Smooth muscle cell (in vitro differentiated cells): Measurements from ENCODE around the gene COA7. TPM values are rescaled to one million over a fixed set of nuclear protein-coding genes. Genes with fewer than 3 reads are reported as not detected.

ENCODE experiments used
- DNase-seq: peaks from one replicate; lab custom pipeline; 2025; ENCODE audit not compliant: unreplicated experiment; lab: John Stamatoyannopoulos, UW
- H2AFZ ChIP-seq: fragments of 200-600 bp; sonication (generic); 2 replicates; pipeline ENCODE4 v1.6.0; 2016; ENCODE audit warnings: antibody characterized with exemption, low read depth, mild to moderate bottlenecking
- H3F3A ChIP-seq: fragments of 200-600 bp; sonication (generic); 2 replicates; pipeline ENCODE4 v1.6.0; 2017; ENCODE audit warnings: antibody characterized with exemption, low read depth
- H3K27ac ChIP-seq: fragments of 200-600 bp; sonication (generic); 2 replicates; pipeline ENCODE4 v1.5.1; 2016; ENCODE audit warnings: low read depth, mild to moderate bottlenecking
- H3K27me3 ChIP-seq: fragments of 200-600 bp; sonication (generic); 2 replicates; pipeline ENCODE4 v1.6.1; 2016; ENCODE audit warnings: low read depth, mild to moderate bottlenecking
- H3K36me3 ChIP-seq: fragments of 200-600 bp; sonication (generic); 2 replicates; pipeline ENCODE4 v1.5.1; 2016; ENCODE audit warnings: low read depth
- H3K4me1 ChIP-seq: fragments of 200-600 bp; sonication (generic); 2 replicates; pipeline ENCODE4 v1.5.1; 2016; ENCODE audit warnings: low read depth
- H3K4me2 ChIP-seq: fragments of 200-600 bp; sonication (generic); 2 replicates; pipeline ENCODE4 v1.6.0; 2016; ENCODE audit warnings: mild to moderate bottlenecking
- H3K4me3 ChIP-seq: fragments of 200-600 bp; sonication (generic); 2 replicates; pipeline ENCODE4 v1.5.1; 2016; ENCODE audit warnings: mild to moderate bottlenecking
- H3K79me2 ChIP-seq: fragments of 200-600 bp; sonication (generic); 2 replicates; pipeline ENCODE4 v1.6.0; 2016; ENCODE audit warnings: low read depth, mild to moderate bottlenecking
- H3K9ac ChIP-seq: fragments of 200-600 bp; sonication (generic); 2 replicates; pipeline ENCODE4 v1.6.0; 2016; ENCODE audit warnings: low read depth
- H3K9me3 ChIP-seq: fragments of 200-600 bp; sonication (generic); replicated peaks from 2 replicates; pipeline ENCODE4 v1.5.1; 2016; ENCODE audit warnings: low read depth
- H4K20me1 ChIP-seq: fragments of 200-600 bp; sonication (generic); 2 replicates; pipeline ENCODE4 v1.6.0; 2016; ENCODE audit warnings: low read depth
- CTCF ChIP-seq: fragments of 200-600 bp; sonication (generic); IDR thresholded peaks from 2 replicates; pipeline ENCODE4 v1.5.1; 2017; ENCODE audit warnings: borderline replicate concordance, mild to moderate bottlenecking, antibody characterized with exemption; ENCODE audit not compliant: insufficient read depth, poor library complexity, severe bottlenecking
- WGBS: methylation state at CpG from one replicate; pipeline ENCODE4 v1.1.7; 2016; ENCODE audit warnings: low lambda C conversion rate; 5-methylcytosine and 5-hydroxymethylcytosine counted together
- polyA plus RNA-seq: library from polyadenylated mRNA; unstranded; fragments of >200 nt; fragmentation: Nextera tagmentation; extraction: Ambion mirVana; gene quantifications from 2 replicates; pipeline ENCODE4 v1.2.1, GENCODE V29; 2016
- small RNA-seq: library from RNA; depleted of rRNA; stranded (forward); fragments of <200 nt; gene quantifications from one replicate; pipeline ENCODE3, GENCODE V24; 2014
- total RNA-seq: library from RNA; depleted of rRNA; stranded (reverse); fragments of >200 nt; gene quantifications from 2 replicates; pipeline ENCODE4 v1.2.3, GENCODE V29; 2014

The COA7 gene
- total and polyA plus RNA-seq, 2 experiments from 2014 or later: 4.4 to 7.3 TPM

GRCh38 chr1:52635321-52636089 is 62.6 kb downstream of the COA7 start:
- no peak overlapping the region for H2AFZ ChIP-seq
- H3F3A ChIP-seq: no peaks in the 10 kb centered on the region
- no peaks in the 10 kb centered on the region for H3K4me1 ChIP-seq
- H3K27me3 ChIP-seq: peaks cover 22% of the 10 kb centered on the region
- no peak overlapping the region for H3K4me3 ChIP-seq
- no peaks in the 10 kb centered on the region for H4K20me1 ChIP-seq
- no peaks in the 10 kb centered on the region for H3K9me3 ChIP-seq
- no peak for DNase-seq
- H3K27ac ChIP-seq: no peak overlapping the region
- WGBS: 85% methylated on average over 4 of the region's 4 CpGs
- no peaks in the 10 kb centered on the region for H3K79me2 ChIP-seq
- H3K4me2 ChIP-seq: no peak overlapping the region
- no peaks in the 10 kb centered on the region for H3K36me3 ChIP-seq
- TF ChIP-seq CTCF: no peak
- H3K9ac ChIP-seq: no peak overlapping the region

Small RNA genes lying within 50 kb of the gene (small RNA-seq; reads per million reads assigned to genes)
- not detected for gene RN7SL62P

Other genes with a start within 250 kb of the COA7 start
- 33.9 and 58.3 TPM in 2 replicates for gene TUT4, start 145.3 kb downstream of the COA7 start, total RNA-seq
- gene TUT4, start 145.3 kb downstream of the COA7 start, polyA plus RNA-seq: 13.9 and 31.3 TPM in 2 replicates
- gene GPX7, start 96.0 kb downstream of the COA7 start, total RNA-seq: 164 and 192 TPM in 2 replicates
- gene GPX7, start 96.0 kb downstream of the COA7 start, polyA plus RNA-seq: 136 and 164 TPM in 2 replicates
- gene SHISAL2A, start 65.2 kb downstream of the COA7 start, total RNA-seq: 2.3 TPM in 1 of 2 replicates, not detected in the other
- 0.66 and 0.98 TPM in 2 replicates for gene SHISAL2A, start 65.2 kb downstream of the COA7 start, polyA plus RNA-seq
- gene ZYG11B, start 28.1 kb upstream of the COA7 start, total RNA-seq: 36.0 and 39.7 TPM in 2 replicates
- 8.8 and 9.1 TPM in 2 replicates for gene ZYG11B, start 28.1 kb upstream of the COA7 start, polyA plus RNA-seq
- gene ZYG11A, start 144.4 kb upstream of the COA7 start, total RNA-seq: not detected in 2 replicates
- gene ZYG11A, start 144.4 kb upstream of the COA7 start, polyA plus RNA-seq: 0.24 TPM in 1 of 2 replicates, not detected in the other
- 5.4 and 6.1 TPM in 2 replicates for gene ECHDC2, start 223.4 kb upstream of the COA7 start, total RNA-seq
- gene ECHDC2, start 223.4 kb upstream of the COA7 start, polyA plus RNA-seq: 1.8 and 19.3 TPM in 2 replicates
- gene SCP2, start 228.9 kb upstream of the COA7 start, total RNA-seq: 115 and 120 TPM in 2 replicates
- gene SCP2, start 228.9 kb upstream of the COA7 start, polyA plus RNA-seq: 85.9 and 94.8 TPM in 2 replicates